ENCODE data around the gene RENBP.

DNA sequence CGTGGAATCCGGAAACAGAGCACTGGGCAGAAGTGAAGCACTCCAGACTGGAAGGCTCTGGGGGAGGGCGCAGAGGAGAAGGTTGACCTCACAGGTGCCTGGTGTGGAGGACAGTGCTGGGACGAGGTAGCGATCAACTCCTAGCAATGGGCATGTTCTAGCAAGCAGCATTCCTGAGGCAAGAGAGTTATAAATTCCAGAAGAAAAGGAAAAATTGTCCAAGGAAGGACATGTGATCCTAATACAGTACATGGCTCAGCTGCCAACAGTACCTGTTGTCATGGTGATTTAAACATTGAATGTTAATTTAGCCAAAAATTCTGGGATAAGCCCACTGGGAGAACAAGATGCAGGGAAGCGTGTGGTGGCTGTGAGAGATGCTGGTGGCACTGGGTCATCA is 26.6 kb downstream of the RENBP start:
- no peak for TF ChIP-seq CTCF (IDR thresholded peaks at IDR 0.05)
- no peak for TF ChIP-seq POLR2A (IDR thresholded peaks at IDR 0.05)
